ENCODE data around the gene RAD9A. TPM values are rescaled to one million over a fixed set of nuclear protein-coding genes. Genes with fewer than 3 reads are reported as not detected.

Gene RAD9A
- total RNA-seq, 1 experiment from 2014 or later = 20.9 TPM

- Histone ChIP-seq H3K23me2 (ENCODE audit: insufficient read length, low read depth, low read length, poor library complexity, severe bottlenecking) (peaks cover 2% of the 10 kb centered on the region), H3K79me2 (ENCODE audit: insufficient read depth, low read length) (no peaks in the 10 kb centered on the region; the same call in 1 of the 2 replicates), H3K27ac (ENCODE audit: insufficient read length, low read depth, low read length) (no peak overlapping the region), H2BK12ac (ENCODE audit: insufficient read length, low read depth, low read length) (no peak overlapping the region), H3K27me3 (ENCODE audit: insufficient read depth, low read length) (no peaks in the 10 kb centered on the region), H3K4ac (ENCODE audit: low read depth, low read length) (no peak overlapping the region), H4K8ac (replicated peaks; ENCODE audit: insufficient read length, low read depth, low read length) (no peak overlapping the region), H3K4me2 (ENCODE audit: insufficient read depth, insufficient read length, low read length) (no peak overlapping the region), H4K5ac (ENCODE audit: insufficient read length, low read depth, low read length) (no peak overlapping the region), H3K18ac (ENCODE audit: insufficient read length, low read depth, low read length) (no peak overlapping the region), H4K20me1 (ENCODE audit: control insufficient read depth, insufficient read depth, insufficient read length) (no peaks in the 10 kb centered on the region), H3K4me1 (ENCODE audit: insufficient read depth, low read length) (no peaks in the 10 kb centered on the region; the same call in 1 of the 2 replicates), H3K9ac (ENCODE audit: extremely low read depth, insufficient read length, low read length) (no peak overlapping the region), H4K91ac (ENCODE audit: insufficient read length, low read depth, low read length) (no peak overlapping the region), H3K56ac (ENCODE audit: insufficient read length, low read depth, low read length) (no peak overlapping the region), H2BK5ac (ENCODE audit: insufficient read length, low read length) (no peak overlapping the region), H2AFZ (ENCODE audit: low read length) (no peak overlapping the region), H3K23ac (ENCODE audit: insufficient read length, low read depth, low read length) (no peak overlapping the region), H3K9me3 (ENCODE audit: control insufficient read depth, low read depth, low read length) (no peaks in the 10 kb centered on the region), H3T11ph (ENCODE audit: low read length) (no peak overlapping the region), H2BK120ac (ENCODE audit: low read depth, low read length, poor library complexity, severe bottlenecking) (no peak overlapping the region), H2AK5ac (ENCODE audit: insufficient read length, low read length) (no peak overlapping the region), H3K79me1 (ENCODE audit: insufficient read depth, low read depth, low read length, poor library complexity, severe bottlenecking) (no peaks in the 10 kb centered on the region), H2BK15ac (ENCODE audit: low read depth, low read length) (no peak overlapping the region), H3K14ac (ENCODE audit: insufficient read depth, low read length) (no peak overlapping the region), H2BK20ac (ENCODE audit: low read depth, low read length, poor library complexity, severe bottlenecking) (no peak overlapping the region)
- TF ChIP-seq, protein P1, sequence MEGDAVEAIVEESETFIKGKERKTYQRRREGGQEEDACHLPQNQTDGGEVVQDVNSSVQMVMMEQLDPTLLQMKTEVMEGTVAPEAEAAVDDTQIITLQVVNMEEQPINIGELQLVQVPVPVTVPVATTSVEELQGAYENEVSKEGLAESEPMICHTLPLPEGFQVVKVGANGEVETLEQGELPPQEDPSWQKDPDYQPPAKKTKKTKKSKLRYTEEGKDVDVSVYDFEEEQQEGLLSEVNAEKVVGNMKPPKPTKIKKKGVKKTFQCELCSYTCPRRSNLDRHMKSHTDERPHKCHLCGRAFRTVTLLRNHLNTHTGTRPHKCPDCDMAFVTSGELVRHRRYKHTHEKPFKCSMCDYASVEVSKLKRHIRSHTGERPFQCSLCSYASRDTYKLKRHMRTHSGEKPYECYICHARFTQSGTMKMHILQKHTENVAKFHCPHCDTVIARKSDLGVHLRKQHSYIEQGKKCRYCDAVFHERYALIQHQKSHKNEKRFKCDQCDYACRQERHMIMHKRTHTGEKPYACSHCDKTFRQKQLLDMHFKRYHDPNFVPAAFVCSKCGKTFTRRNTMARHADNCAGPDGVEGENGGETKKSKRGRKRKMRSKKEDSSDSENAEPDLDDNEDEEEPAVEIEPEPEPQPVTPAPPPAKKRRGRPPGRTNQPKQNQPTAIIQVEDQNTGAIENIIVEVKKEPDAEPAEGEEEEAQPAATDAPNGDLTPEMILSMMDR (conservative IDR thresholded peaks at IDR 0.05) = no peak
- Mint-ChIP-seq H3K27me3 (ENCODE audit: low read depth) (no peaks in the 10 kb centered on the region; the same call in 1 of the 2 replicates), H3K9me3 (no peaks in the 10 kb centered on the region), H3K36me3 (ENCODE audit: insufficient read depth in 1 of 3, low read depth in 3 of 3) (peaks cover 9 to 41% (median 35%) of the 10 kb centered on the region in 3 experiments; a peak in 6 of 7 replicates), H3K4me3 (no peak overlapping the region), H3K27ac (no peak overlapping the region), H3K4me1 (peaks cover 4 to 12% of the 10 kb centered on the region in 2 experiments)
- DNase-seq = no peak
- WGBS (ENCODE audit: extremely low coverage, insufficient read length, low lambda C conversion rate) = no CpG with 5 or more reads among the region's 22 CpGs
Measured at GRCh38 chr11:67433536-67434394, 42.0 kb downstream of the RAD9A start.

All from H9 (cell line).